ENCODE data around the gene HOXD12. TPM values are rescaled to one million over a fixed set of nuclear protein-coding genes. Genes with fewer than 3 reads are reported as not detected.

The HOXD12 gene
- total RNA-seq, 4 donors from 2014 or later: not detected

- H3K4me3 ChIP-seq: no peak overlapping the region
- intact Hi-C loops (cut with DNase I): loop anchor here (10.0 kb wide), 1 partner anchor 717 kb away; no protein-coding TSS in a partner anchor
- peaks cover 0 to 67% (median 13%) of the 10 kb centered on the region in 3 donors for H3K4me1 ChIP-seq
- H3K27me3 ChIP-seq: peaks cover 60 to 100% (median 81%) of the 10 kb centered on the region in 4 donors
- DNase-seq: no peak
- H3K27ac ChIP-seq: no peak overlapping the region
- H3K36me3 ChIP-seq: no peaks in the 10 kb centered on the region
- TF ChIP-seq CTCF (IDR thresholded peaks at IDR 0.05) (no peak), POLR2A (IDR thresholded peaks at IDR 0.05) (no peak)
- 17 to 18% methylated on average over 17 of the region's 17 CpGs for WGBS, 2 donors
- H3K9me3 ChIP-seq: peaks cover 0 to 20% (median 13%) of the 10 kb centered on the region in 3 donors
These were observed 18.2 kb upstream of the HOXD12 start for GRCh38 chr2:176081376-176081836.

GRCh38 chr2:176081837-176082524 is 17.6 kb upstream of the HOXD12 start:
- intact Hi-C loops (cut with DNase I): loop anchor here (10.0 kb wide), 1 partner anchor 717 kb away; no protein-coding TSS in a partner anchor

GRCh38 chr2:176082525-176082823 is 17.1 kb upstream of the HOXD12 start:
- no peak overlapping the region for H3K4me3 ChIP-seq
- H3K36me3 ChIP-seq: no peaks in the 10 kb centered on the region
- no peak for DNase-seq
- peaks cover 67 to 100% (median 82%) of the 10 kb centered on the region in 4 donors for H3K27me3 ChIP-seq
- intact Hi-C loops (cut with DNase I): loop anchor here (10.0 kb wide), 1 partner anchor 718 kb away; no protein-coding TSS in a partner anchor
- peaks cover 0 to 67% (median 13%) of the 10 kb centered on the region in 3 donors for H3K4me1 ChIP-seq
- H3K27ac ChIP-seq: no peak overlapping the region
- H3K9me3 ChIP-seq: peaks cover 0 to 20% (median 13%) of the 10 kb centered on the region in 3 donors
- TF ChIP-seq CTCF (IDR thresholded peaks at IDR 0.05) (no peak), POLR2A (IDR thresholded peaks at IDR 0.05) (no peak)
- WGBS, 2 donors: 17 to 20% methylated on average over 9 to 10 of the region's 10 CpGs

More at GRCh38 chr2:176081837-176082524, 17.6 kb upstream of the HOXD12 start:
- Histone ChIP-seq H3K27me3 (peaks cover 65 to 100% (median 80%) of the 10 kb centered on the region in 4 donors), H3K9me3 (peaks cover 0 to 20% (median 13%) of the 10 kb centered on the region in 3 donors), H3K27ac (no peak overlapping the region), H3K36me3 (no peaks in the 10 kb centered on the region), H3K4me1 (peaks cover 0 to 67% (median 13%) of the 10 kb centered on the region in 3 donors), H3K4me3 (no peak overlapping the region)
- 14 to 20% methylated on average over 15 to 20 of the region's 62 CpGs for WGBS, 2 donors
- no peak for DNase-seq
- no peak for TF ChIP-seq POLR2A (IDR thresholded peaks at IDR 0.05)
- no peak for TF ChIP-seq CTCF (IDR thresholded peaks at IDR 0.05)

- intact Hi-C loops (cut with DNase I): loop anchor here (10.0 kb wide), 1 partner anchor 718 kb away; no protein-coding TSS in a partner anchor
- TF ChIP-seq CTCF (IDR thresholded peaks at IDR 0.05) (no peak), POLR2A (IDR thresholded peaks at IDR 0.05) (no peak)
- no peaks in the 10 kb centered on the region for H3K36me3 ChIP-seq
- WGBS, 2 donors: 11 to 20% methylated on average over 35 to 46 of the region's 66 CpGs
- no peak for DNase-seq
- no peak overlapping the region for H3K27ac ChIP-seq
- H3K4me3 ChIP-seq: no peak overlapping the region
- H3K27me3 ChIP-seq: peaks cover 66 to 100% (median 85%) of the 10 kb centered on the region in 4 donors
- peaks cover 3 to 71% (median 17%) of the 10 kb centered on the region in 3 donors for H3K4me1 ChIP-seq
- peaks cover 0 to 20% (median 13%) of the 10 kb centered on the region in 3 donors for H3K9me3 ChIP-seq
These were observed 16.5 kb upstream of the HOXD12 start for GRCh38 chr2:176082824-176083751.
